IPS DF 4.7 (cell line): Measurements from ENCODE around the gene GUCA2B.

Experiments
- DNase-seq: peaks from one replicate; pipeline ENCODE4 v3.0.0-alpha.2; 2013; ENCODE audit warnings: low spot score; ENCODE audit errors: extremely low read depth

Gene GUCA2B

GRCh38 chr1:42142894-42143675, 10.1 kb upstream of the GUCA2B start:
- no peak for DNase-seq

DNA sequence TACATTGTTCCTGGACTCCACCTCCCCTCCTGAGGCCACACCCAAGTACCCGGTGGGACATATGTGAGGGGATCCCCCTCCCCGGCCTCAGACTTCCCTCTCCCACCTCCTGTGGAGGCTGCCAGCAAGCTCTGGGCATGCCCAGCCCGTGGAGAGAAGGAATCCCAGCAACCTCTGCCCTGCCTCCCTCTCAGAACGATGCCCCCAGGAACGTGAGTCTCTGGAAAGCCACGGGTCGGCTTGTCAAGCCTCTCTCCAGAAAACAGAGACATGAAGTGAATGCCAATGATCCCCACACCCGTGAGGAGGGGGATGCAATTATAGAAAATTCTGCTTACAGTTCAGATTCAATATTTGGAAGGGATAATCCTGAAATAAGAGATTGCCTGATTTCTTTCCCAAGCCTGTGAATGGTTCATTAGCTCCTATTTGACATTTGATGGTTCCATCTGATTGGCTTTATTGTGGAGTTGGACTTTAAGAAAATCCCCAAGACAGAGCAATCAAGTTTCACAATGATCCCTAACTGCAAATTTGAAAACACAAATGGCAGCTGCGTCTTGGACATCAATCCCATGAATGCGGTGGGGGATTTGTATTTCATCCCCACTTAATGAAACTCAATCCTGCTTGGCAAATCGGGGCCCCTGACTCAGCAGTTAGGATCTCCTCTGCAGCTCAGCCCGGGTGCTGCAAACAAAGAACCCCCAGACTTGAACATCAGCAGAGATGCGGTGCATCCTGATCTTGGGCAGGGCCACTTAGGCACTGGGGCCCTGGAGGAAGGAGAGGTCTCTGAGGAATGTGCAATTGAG, 9.1 kb upstream of the GUCA2B start:
- DNase-seq: no peak

GRCh38 chr1:42144711-42145388, 8.4 kb upstream of the GUCA2B start:
- no peak for DNase-seq

- DNase-seq: no peak
These were observed 7.9 kb upstream of the GUCA2B start for GRCh38 chr1:42145389-42145716.

GRCh38 chr1:42145764-42146625, 7.2 kb upstream of the GUCA2B start:
- no peak for DNase-seq

- peak; percentile 53 for DNase-seq
These were observed 6.4 kb upstream of the GUCA2B start for GRCh38 chr1:42146626-42147320.

DNA sequence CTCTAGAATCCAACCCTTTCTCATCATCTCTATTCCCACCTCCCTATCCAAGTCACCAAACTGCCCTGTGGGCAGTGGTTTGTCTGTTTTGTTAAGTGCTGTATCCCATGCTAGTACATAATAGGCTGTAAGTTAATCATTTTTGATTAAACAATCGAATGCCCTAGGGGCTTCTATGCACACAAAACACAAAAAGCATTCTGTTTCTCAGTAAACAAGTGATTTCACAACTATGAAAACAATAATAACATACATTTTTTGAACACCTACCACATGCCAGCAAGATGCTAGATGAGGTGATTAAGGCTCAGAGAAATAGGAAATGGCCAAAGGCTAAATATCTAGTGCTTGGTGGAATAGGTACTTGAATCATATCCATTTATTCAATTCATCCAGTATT, 5.0 kb upstream of the GUCA2B start:
- DNase-seq: no peak

DNA sequence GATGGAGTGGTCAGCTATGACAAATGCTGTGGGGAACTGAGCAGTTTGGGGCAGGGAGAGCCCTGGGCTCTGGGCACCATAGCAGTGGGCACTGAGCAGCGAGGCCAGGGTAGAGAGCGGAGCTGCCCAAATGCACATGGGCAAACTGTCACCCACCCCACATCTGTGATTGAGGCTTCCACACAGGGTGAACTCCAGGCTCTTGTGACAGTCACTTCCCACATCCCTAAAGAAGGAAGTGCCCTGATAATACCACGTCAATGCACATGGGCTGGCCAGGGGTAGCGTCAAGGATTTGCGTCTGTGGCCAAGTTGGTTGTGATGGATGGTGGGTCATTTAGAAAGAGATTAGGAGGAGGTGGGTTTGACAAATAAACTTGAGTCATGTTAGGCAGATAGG, 2.6 kb upstream of the GUCA2B start:
- DNase-seq: no peak

DNA sequence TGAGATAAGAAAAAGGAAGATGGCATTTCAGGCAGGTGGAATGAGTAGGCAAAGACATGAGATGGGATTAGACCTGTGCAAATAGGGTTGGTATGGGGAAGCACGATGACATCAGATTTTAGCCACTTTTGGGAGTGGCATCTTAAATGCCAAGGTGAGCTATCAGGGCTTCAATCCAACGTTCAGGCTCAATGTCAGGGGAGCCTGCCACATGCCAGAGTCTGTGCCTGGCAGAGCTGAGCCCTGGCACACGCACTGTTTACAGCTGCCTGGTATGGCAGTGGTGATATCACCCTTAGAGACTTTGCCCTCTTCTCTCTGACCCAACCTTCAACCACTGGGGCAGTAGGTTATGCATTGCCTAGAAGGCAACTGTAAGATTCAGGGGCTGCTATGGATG, 1.1 kb upstream of the GUCA2B start:
- no peak for DNase-seq

GRCh38 chr1:42153624-42154023, 414 bp downstream of the GUCA2B start:
- DNase-seq: no peak

GRCh38 chr1:42154685-42155084, 1.5 kb downstream of the GUCA2B start:
- no peak for DNase-seq

DNA sequence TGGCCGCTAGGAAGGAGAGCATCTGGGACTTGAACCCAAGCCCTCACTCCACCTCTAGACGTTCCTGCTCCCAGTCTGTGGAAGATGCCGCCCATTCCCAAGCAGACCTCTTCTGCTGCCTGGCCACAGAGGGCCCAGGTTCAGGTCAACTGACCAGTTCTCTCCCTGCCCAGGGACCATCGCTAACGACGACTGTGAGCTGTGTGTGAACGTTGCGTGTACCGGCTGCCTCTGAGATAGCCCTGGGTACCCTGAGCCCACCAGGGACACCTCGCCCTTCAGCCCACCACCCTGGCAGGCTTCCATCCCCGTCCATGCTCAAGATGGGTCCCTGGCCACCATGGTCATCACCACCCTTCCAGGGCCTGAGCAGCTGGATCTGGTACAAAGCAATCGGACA, 2.2 kb downstream of the GUCA2B start:
- DNase-seq: no peak

DNA sequence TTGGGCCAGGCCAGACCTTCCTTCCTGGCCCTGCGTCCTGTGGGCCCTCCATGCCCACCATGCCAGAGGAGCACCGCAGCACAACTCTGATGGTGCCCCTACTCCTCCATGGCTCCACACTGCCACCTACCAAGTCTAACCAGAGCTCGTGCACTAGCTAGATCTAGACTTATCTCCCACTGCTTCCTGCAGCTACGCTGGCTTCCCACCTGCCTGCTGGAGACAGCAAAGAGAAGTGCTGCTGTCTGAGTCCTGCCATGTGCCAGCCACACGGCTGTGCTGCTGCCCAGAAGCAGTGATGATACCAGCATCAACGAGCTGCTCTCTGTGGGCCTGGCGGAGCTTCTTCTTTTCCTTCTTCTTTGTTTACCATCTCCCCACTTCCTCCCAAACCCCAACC, 4.5 kb downstream of the GUCA2B start:
- no peak for DNase-seq

GRCh38 chr1:42158189-42158588, 5.0 kb downstream of the GUCA2B start:
- DNase-seq: no peak

DNA sequence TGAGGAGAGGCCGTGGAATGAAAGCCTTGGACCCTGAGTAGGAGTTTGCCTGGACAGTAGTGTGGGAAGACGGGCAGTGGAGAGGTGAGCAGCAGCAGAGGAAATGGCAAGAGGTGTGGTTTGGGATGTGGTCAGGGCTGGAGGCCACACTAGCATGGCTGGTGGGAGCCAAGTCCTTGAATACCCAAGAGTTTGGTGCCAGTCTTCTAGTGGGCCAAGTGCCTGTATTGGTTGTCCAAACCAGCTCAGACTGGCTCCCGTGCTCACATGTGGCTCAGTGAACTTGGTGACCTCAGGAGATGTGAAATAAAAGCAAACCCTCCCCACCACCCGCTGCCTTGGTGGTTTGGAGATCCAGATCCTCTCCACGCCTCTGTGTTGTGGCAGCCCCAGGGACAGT, 9.0 kb downstream of the GUCA2B start:
- no peak for DNase-seq

- no peak for DNase-seq
These were observed 9.9 kb downstream of the GUCA2B start for GRCh38 chr1:42163114-42163513.

GRCh38 chr1:42163536-42164503, 10.6 kb downstream of the GUCA2B start:
- DNase-seq: no peak

DNA sequence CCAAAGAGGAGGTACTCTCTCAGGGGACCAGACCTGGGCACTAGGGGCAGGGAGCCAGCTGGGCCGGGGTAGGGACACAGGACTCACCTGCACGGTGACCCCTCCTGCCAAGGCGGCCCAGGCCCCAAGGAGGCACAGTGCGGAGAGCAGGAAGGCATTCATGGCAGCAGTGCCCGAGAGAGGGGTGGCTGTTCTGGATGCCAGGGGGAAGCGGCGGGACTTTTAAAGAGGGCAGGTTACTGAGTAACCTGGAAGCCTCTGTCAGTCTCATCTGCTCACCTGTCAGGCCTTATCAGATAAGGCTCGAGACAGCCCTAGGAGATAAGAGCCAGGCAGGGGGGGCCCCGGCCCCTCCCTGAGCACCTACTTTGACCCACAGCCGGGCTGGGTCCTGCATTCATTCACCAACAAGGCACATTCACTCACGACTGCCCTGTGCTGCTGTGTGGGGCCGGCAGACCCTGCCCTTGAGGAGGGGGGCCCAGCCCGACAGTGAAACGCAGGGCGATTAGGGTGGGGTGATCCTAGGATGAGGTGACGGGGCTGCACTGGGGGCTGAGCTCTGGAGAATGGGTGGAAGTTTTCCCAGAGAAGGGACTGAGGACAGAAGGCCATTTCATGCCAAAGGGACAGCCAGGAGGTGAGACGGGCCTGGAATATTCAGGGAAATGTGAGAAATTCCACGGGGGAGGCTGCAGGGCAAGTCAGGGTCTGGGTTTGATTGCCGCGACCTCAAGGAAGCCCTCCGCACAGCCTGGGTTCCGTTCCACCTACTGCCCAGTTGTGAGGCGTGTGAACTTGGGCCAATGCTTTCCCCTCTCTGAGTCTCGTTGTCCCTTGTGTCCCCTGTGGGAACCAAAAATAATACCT, 11.6 kb downstream of the GUCA2B start, which contains the start of gene GUCA2A:
Gene GUCA2A (minus strand): TSS at position 195 of the 870 bp plus-strand sequence. CDS start 33 bp downstream, at position 162.
- no peak for DNase-seq
